Thyroid gland (tissue), 4 donors: ENCODE measurements around the gene UTS2R.

ENCODE experiments used
- CTCF ChIP-seq, 6 experiments: fragments of 200-600 bp in 3 of 6; fragments of 450-650 bp in 3 of 6; sonication (generic) in 3 of 6; IDR thresholded peaks; one replicate each; pipeline ENCODE4 v1.5.1; 2016 to 2019; ENCODE audit warnings: antibody characterized with exemption in 6 of 6, mild to moderate bottlenecking in 2 of 6, inconsistent platforms in 1 of 6, moderate library complexity in 1 of 6
- POLR2A ChIP-seq, 2 donors: fragments of 450-650 bp; IDR thresholded peaks; one replicate each; pipeline ENCODE4 v1.6.1; 2017; ENCODE audit warnings: antibody characterized with exemption in 2 of 2, mild to moderate bottlenecking in 2 of 2, moderate library complexity in 1 of 2

GRCh38 chr17:82328141-82328993 lies 43.2 kb upstream of the UTS2R start:
- TF ChIP-seq CTCF (IDR thresholded peaks at IDR 0.05) (no peak), POLR2A (IDR thresholded peaks at IDR 0.05) (no peak)
